NCI-H2081 treated with DMSO at 0.1 percent for 48 hours (cell line): Measurements from ENCODE around the gene TOLLIP.
A peak's percentile ranks its signal among the peaks of the same experiment; 100 is the strongest.
"Not testable (repeated sequence)": the region's sequence is repeated elsewhere in the genome, so short reads cannot be mapped to it uniquely, and the experiment has no call there.

Source experiments
- DNase-seq: peaks from one replicate; lab custom pipeline; 2025; lab: John Stamatoyannopoulos, UW

TOLLIP gene

GRCh38 chr11:1309498-1310317 is at the start of gene TOLLIP:
Gene TOLLIP, minus strand, starts transcription at chr11:1309632. Its CDS starts 134 bp downstream, at chr11:1309498.
- peak; percentile 45 for DNase-seq

GRCh38 chr11:1358931-1359330 is 49.5 kb upstream of the TOLLIP start:
- DNase-seq = not testable (repeated sequence)

- no peak for DNase-seq
Observed at GRCh38 chr11:1358286-1358685, 48.9 kb upstream of the TOLLIP start.

GRCh38 chr11:1356478-1356960 is 47.1 kb upstream of the TOLLIP start:
- no peak for DNase-seq

GRCh38 chr11:1356007-1356435 is 46.6 kb upstream of the TOLLIP start:
- DNase-seq = no peak

- DNase-seq = no peak
Observed at GRCh38 chr11:1354125-1354938, 44.9 kb upstream of the TOLLIP start.

- DNase-seq = no peak
Observed at GRCh38 chr11:1353383-1354124, 44.1 kb upstream of the TOLLIP start.

GRCh38 chr11:1352696-1353382 is 43.4 kb upstream of the TOLLIP start:
- no peak for DNase-seq

GRCh38 chr11:1351278-1351937 is 42.0 kb upstream of the TOLLIP start:
- DNase-seq = no peak

GRCh38 chr11:1350086-1350725 is 40.8 kb upstream of the TOLLIP start:
- DNase-seq = no peak

- no peak for DNase-seq
Observed at GRCh38 chr11:1349327-1350041, 40.1 kb upstream of the TOLLIP start.

- DNase-seq = no peak
Observed at GRCh38 chr11:1348796-1349326, 39.4 kb upstream of the TOLLIP start.

- no peak for DNase-seq
Observed at GRCh38 chr11:1348146-1348795, 38.8 kb upstream of the TOLLIP start.

- not testable (repeated sequence) for DNase-seq
Observed at GRCh38 chr11:1347411-1347999, 38.1 kb upstream of the TOLLIP start.

- no peak for DNase-seq
Observed at GRCh38 chr11:1346669-1347390, 37.4 kb upstream of the TOLLIP start.

GRCh38 chr11:1345737-1346513 is 36.5 kb upstream of the TOLLIP start:
- no peak for DNase-seq

- no peak for DNase-seq
Observed at GRCh38 chr11:1344056-1344635, 34.7 kb upstream of the TOLLIP start.
